ENCODE data around the gene DISC1. TPM values are rescaled to one million over a fixed set of nuclear protein-coding genes. Genes with fewer than 3 reads are reported as not detected.

DISC1 gene
- total and polyA plus RNA-seq, 2 experiments from 2014 or later, result 2.1 to 6.5 TPM

DNA sequence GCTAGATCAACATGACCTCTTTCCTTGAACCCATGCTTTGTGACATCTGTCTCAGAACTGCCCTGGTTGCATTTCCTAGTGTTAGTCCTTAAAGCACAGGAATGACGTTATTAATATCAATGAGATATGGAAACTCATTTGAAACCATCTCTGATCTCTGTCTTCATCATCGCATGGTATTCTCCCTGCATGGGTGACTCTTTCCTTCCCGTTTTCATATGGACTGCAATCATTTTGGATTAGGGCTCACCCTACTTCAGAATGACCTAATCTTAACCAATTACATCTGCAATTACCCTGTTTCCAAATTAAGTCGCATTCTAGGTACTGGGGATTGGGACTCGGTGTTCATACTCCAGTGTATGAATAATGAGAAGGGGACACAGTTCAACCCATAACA, 41.7 kb upstream of the DISC1 start:
- Mint-ChIP-seq H3K4me1 (no peaks in the 10 kb centered on the region; the same call in 2 of the 3 replicates), H3K9me3 (no peaks in the 10 kb centered on the region), H3K27me3 (ENCODE audit: insufficient read depth, low read depth, poor library complexity) (no peaks in the 10 kb centered on the region), H3K36me3 (ENCODE audit: low read depth) (no peaks in the 10 kb centered on the region), H3K4me3 (no peak overlapping the region), H3K27ac (no peak overlapping the region)
- Histone ChIP-seq H3K4me1 (ENCODE audit: insufficient read depth) (no peaks in the 10 kb centered on the region), H3K4me3 (no peak overlapping the region), H3F3A (replicated peaks; ENCODE audit: low read depth) (no peaks in the 10 kb centered on the region), H3K79me2 (replicated peaks; ENCODE audit: insufficient read depth) (no peaks in the 10 kb centered on the region), H3K36me3 (ENCODE audit: insufficient read depth) (no peaks in the 10 kb centered on the region), H3K27me3 (ENCODE audit: insufficient read depth) (no peaks in the 10 kb centered on the region), H3K4me2 (no peak overlapping the region), H3K27ac (ENCODE audit: low read depth) (no peak overlapping the region), H4K20me1 (replicated peaks; ENCODE audit: insufficient read depth) (no peaks in the 10 kb centered on the region; the same call in 1 of the 2 replicates), H2AFZ (no peak overlapping the region), H3K9me2 (ENCODE audit: insufficient read depth) (no peaks in the 10 kb centered on the region)
- DNase-seq (ENCODE audit: low spot score) (no peak), ATAC-seq (no peak)
- TF ChIP-seq STAT1 (IDR thresholded peaks at IDR 0.05; ENCODE audit: unreplicated experiment) (no peak), NANOG (IDR thresholded peaks at IDR 0.05; ENCODE audit: borderline replicate concordance) (no peak), CREB1 (CRISPR knock-in tag; IDR thresholded peaks at IDR 0.05; ENCODE audit: low read depth) (no peak), JUNB (IDR thresholded peaks at IDR 0.05; ENCODE audit: unreplicated experiment) (no peak), ZNF114 (CRISPR knock-in tag; IDR thresholded peaks at IDR 0.05) (no peak), ZNF331 (CRISPR knock-in tag; IDR thresholded peaks at IDR 0.05; ENCODE audit: low read depth) (no peak)
- TF ChIP-seq, protein P1, sequence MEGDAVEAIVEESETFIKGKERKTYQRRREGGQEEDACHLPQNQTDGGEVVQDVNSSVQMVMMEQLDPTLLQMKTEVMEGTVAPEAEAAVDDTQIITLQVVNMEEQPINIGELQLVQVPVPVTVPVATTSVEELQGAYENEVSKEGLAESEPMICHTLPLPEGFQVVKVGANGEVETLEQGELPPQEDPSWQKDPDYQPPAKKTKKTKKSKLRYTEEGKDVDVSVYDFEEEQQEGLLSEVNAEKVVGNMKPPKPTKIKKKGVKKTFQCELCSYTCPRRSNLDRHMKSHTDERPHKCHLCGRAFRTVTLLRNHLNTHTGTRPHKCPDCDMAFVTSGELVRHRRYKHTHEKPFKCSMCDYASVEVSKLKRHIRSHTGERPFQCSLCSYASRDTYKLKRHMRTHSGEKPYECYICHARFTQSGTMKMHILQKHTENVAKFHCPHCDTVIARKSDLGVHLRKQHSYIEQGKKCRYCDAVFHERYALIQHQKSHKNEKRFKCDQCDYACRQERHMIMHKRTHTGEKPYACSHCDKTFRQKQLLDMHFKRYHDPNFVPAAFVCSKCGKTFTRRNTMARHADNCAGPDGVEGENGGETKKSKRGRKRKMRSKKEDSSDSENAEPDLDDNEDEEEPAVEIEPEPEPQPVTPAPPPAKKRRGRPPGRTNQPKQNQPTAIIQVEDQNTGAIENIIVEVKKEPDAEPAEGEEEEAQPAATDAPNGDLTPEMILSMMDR (conservative IDR thresholded peaks at IDR 0.05; ENCODE audit: low read depth in 2 of 2), result no peak
- TF ChIP-seq, protein P2, sequence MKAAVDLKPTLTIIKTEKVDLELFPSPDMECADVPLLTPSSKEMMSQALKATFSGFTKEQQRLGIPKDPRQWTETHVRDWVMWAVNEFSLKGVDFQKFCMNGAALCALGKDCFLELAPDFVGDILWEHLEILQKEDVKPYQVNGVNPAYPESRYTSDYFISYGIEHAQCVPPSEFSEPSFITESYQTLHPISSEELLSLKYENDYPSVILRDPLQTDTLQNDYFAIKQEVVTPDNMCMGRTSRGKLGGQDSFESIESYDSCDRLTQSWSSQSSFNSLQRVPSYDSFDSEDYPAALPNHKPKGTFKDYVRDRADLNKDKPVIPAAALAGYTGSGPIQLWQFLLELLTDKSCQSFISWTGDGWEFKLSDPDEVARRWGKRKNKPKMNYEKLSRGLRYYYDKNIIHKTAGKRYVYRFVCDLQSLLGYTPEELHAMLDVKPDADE (IDR thresholded peaks at IDR 0.05), result no peak

DNA sequence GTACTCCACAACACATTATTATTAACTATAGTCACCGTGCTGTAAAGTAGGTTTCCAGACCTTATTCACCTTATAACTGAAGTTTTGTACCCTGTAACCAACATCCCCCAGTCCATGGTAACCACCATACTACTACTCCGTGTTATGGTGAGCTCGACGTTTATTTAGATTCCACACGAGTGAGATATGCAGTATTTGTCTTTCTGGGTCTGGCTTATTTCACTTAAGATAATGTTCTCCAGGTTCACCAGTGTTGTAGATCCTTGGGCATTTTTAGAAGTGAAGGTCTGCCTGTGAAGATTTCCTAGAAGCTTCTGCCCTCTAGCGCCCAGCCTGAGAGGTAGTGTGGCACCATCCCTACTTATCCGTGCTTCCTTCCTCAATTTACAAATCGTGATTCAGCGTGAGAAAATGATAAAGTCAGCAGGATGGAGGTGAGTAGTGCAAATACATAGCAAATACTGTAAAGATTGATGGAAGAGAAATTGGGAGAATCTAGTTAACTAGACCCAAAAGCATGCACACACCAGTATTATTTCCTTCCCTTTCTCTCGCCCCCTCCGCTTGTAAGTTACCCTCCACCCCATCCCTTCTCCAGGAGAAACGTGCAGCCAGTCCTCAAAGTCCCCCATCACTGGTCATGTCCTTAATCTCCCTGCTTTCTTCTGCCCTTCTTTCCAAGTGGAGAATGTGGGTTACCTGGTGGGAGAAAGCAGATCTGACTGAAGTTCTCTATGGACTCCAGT, 36.0 kb upstream of the DISC1 start:
- Histone ChIP-seq H4K20me1 (replicated peaks; ENCODE audit: insufficient read depth) (no peaks in the 10 kb centered on the region; the same call in 1 of the 2 replicates), H3K9me2 (ENCODE audit: insufficient read depth) (no peaks in the 10 kb centered on the region), H3K4me1 (ENCODE audit: insufficient read depth) (no peaks in the 10 kb centered on the region), H3K36me3 (ENCODE audit: insufficient read depth) (no peaks in the 10 kb centered on the region), H3K79me2 (replicated peaks; ENCODE audit: insufficient read depth) (no peaks in the 10 kb centered on the region), H3K27ac (ENCODE audit: low read depth) (no peak overlapping the region), H3F3A (replicated peaks; ENCODE audit: low read depth) (no peaks in the 10 kb centered on the region), H2AFZ (no peak overlapping the region), H3K4me3 (no peak overlapping the region), H3K27me3 (ENCODE audit: insufficient read depth) (no peaks in the 10 kb centered on the region), H3K4me2 (no peak overlapping the region)
- TF ChIP-seq, protein P3, sequence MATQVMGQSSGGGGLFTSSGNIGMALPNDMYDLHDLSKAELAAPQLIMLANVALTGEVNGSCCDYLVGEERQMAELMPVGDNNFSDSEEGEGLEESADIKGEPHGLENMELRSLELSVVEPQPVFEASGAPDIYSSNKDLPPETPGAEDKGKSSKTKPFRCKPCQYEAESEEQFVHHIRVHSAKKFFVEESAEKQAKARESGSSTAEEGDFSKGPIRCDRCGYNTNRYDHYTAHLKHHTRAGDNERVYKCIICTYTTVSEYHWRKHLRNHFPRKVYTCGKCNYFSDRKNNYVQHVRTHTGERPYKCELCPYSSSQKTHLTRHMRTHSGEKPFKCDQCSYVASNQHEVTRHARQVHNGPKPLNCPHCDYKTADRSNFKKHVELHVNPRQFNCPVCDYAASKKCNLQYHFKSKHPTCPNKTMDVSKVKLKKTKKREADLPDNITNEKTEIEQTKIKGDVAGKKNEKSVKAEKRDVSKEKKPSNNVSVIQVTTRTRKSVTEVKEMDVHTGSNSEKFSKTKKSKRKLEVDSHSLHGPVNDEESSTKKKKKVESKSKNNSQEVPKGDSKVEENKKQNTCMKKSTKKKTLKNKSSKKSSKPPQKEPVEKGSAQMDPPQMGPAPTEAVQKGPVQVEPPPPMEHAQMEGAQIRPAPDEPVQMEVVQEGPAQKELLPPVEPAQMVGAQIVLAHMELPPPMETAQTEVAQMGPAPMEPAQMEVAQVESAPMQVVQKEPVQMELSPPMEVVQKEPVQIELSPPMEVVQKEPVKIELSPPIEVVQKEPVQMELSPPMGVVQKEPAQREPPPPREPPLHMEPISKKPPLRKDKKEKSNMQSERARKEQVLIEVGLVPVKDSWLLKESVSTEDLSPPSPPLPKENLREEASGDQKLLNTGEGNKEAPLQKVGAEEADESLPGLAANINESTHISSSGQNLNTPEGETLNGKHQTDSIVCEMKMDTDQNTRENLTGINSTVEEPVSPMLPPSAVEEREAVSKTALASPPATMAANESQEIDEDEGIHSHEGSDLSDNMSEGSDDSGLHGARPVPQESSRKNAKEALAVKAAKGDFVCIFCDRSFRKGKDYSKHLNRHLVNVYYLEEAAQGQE (IDR thresholded peaks at IDR 0.05; ENCODE audit: unreplicated experiment), result no peak
- TF ChIP-seq, protein P1 (conservative IDR thresholded peaks at IDR 0.05; ENCODE audit: low read depth in 2 of 2), result peak; percentile 87 to 90
- H3K27me3 Mint-ChIP-seq (ENCODE audit: insufficient read depth, low read depth, poor library complexity), result no peaks in the 10 kb centered on the region
- H3K27ac Mint-ChIP-seq, result no peak overlapping the region
- no peaks in the 10 kb centered on the region for H3K36me3 Mint-ChIP-seq (ENCODE audit: low read depth)
- H3K4me3 Mint-ChIP-seq, result no peak overlapping the region
- ATAC-seq (peak; percentile 98), DNase-seq (ENCODE audit: low spot score) (peak; percentile 80)
- H3K9me3 Mint-ChIP-seq, result no peaks in the 10 kb centered on the region
- peaks cover under 1% of the 10 kb centered on the region; the same call in 1 of the 3 replicates for H3K4me1 Mint-ChIP-seq
